Regular cardiac myocyte (primary cell): ENCODE results near the gene DHRS1. TPM values are rescaled to one million over a fixed set of nuclear protein-coding genes. Genes with fewer than 3 reads are reported as not detected.

Experiments used
- total RNA-seq: library from RNA; depleted of rRNA; stranded (reverse); fragments of >200 nt; gene quantifications from 2 replicates; pipeline ENCODE4 v1.2.3, GENCODE V29; 2014

Gene DHRS1
- total RNA-seq: 9.0 and 9.9 TPM in 2 replicates

GRCh38 chr14:24299255-24300191 is at the start of gene DHRS1, which contains the start of gene NOP9:
Gene DHRS1, minus strand, starts transcription at chr14:24299780. Its CDS starts 674 bp downstream, at chr14:24299106.
Gene NOP9, plus strand, starts transcription at chr14:24299850. Its CDS starts 105 bp downstream, at chr14:24299955.

DNA sequence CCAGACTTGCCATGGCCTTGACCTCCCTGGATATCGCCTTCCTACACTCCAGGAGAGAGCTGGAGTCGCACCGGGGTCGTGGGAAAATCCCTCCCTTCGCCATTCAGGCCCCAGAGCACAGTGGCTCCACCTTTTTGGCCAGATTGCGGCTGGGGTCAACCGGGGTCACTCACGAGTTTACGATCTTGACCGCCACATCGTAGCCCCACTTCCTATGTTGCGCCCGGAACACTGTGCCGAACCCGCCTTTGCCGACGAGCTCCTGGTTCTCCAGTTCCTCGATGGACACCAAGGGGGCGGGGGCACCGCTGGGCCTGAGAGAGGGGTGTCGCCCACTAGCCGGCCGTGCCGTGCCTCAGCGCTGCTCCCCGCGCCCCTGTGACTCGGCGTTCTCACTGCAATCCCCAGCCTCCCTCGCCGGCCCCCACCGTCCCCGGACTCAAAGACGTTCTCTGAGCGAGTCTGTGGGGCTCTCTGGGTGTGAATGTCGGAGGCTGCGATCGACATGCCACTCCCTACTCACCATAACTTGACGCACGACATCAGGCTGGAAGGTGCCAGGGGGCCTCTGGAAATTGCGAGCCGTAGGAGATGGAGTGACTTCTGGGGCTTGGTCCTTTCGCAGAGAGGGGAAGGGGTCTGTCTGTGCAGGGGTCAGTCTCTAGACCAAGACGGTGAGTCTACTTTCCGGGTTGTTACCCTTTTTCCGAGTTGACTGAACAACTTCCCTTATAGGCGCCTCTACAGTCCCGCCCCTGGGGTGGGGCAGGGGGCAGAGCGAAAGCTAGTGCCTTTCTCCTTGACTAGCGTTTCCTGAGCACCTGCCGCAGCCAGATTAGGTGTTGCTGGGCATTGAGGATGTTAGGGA is 39.9 kb upstream of the DHRS1 start, which contains the start of gene RIPK3:
TSS of gene RIPK3 (minus strand) at position 708 of the 868 bp plus-strand sequence. CDS start at position 543, 165 bp downstream.

DNA sequence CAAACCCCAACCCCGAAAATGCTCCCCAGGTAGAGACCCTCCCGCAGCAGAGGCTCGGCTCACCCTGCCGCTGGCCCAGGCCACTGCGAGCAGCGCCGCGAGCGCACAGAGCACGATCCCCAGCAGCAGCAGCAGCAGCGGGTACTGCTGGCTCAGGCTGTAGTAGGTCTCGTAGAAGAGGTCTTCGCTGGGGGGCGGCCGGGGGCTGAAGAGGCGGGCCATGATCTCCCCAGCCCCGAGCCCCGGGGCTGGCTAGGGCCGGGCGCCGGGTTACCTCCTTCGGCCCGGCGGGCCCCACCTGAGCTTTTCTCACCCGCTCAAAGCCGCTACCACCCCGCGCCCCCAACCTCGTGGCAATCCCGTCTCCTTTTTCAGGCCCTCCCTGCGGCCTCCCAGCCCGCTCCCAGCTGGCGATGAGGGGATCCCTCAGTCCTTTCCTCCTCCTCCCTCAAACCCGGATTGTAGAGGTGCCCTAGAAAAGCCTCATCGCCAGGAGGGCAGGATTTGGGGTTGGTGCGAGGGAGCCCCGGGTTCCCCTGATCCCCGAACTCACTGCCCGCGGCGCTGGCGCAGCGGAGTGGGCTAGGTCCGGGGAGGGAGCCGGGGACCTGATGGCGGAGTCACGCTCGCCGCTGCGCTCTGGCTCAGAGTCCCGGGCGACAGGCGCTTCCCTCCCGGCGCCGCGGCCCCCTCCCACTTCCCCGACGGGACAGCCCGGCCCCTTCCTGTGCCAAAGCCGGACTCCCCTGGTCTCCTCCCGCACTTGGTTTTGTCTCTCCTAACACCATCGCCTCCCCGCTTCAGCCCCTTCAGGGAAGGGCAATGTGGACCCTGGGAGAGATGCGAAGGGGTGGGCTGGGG is 35.1 kb upstream of the DHRS1 start, which contains the start of gene ADCY4:
TSS of gene ADCY4 (minus strand) at position 641 of the 861 bp plus-strand sequence. CDS start at position 222, 419 bp downstream.

GRCh38 chr14:24310646-24311604 is 11.3 kb upstream of the DHRS1 start, which contains the start of gene LTB4R:
Gene LTB4R, plus strand, starts transcription at chr14:24311502. Its CDS starts 4,150 bp downstream, at chr14:24315652.

DNA sequence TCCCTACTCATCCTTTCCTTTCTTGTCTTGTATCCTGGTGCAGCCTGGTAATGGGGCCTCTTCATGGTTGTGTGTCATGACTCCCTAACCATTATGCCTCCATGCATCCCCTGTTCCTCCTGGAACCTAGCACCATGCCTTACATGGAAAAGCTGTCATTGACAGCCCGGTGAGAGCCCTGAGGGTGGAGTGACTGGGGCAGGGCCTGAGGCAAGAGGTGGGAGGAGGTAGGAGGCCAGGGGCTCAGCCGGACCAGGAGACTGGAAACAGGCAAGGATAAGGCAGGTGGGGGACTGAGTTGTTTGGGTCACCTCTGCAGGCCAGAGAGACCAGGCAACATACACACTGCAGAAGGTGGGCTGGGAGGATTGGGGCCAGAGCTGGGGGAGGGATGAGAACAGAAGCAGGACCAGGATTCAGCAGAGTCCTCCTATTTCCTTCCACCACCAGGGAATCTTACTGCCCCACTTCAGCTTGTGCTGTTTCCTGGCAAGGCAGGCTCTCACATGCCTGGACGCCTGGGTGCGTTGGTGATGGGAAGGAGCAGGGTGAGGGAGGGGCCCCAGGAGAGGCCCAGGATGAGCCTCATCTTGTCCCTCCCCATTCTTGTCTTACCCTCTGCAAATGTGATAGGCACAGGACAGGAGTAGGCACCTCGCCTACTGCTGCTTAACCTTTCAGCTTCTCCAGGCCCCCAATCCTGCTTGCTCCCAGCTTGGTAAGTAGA is 10.1 kb upstream of the DHRS1 start, which contains the start of gene LTB4R2:
TSS of gene LTB4R2 (plus strand) at position 603 of the 727 bp plus-strand sequence. CDS start 525 bp downstream, outside the sequence.

GRCh38 chr14:24307575-24308341 is 8.2 kb upstream of the DHRS1 start, which contains the start of gene CIDEB:
Gene CIDEB, minus strand, starts transcription at chr14:24307977. Its CDS starts 119 bp downstream, at chr14:24307858.

GRCh38 chr14:24271134-24271833 is 28.3 kb downstream of the DHRS1 start, which contains the start of gene RABGGTA:
Gene RABGGTA, minus strand, starts transcription at chr14:24271597. Its CDS starts 482 bp downstream, at chr14:24271115.

DNA sequence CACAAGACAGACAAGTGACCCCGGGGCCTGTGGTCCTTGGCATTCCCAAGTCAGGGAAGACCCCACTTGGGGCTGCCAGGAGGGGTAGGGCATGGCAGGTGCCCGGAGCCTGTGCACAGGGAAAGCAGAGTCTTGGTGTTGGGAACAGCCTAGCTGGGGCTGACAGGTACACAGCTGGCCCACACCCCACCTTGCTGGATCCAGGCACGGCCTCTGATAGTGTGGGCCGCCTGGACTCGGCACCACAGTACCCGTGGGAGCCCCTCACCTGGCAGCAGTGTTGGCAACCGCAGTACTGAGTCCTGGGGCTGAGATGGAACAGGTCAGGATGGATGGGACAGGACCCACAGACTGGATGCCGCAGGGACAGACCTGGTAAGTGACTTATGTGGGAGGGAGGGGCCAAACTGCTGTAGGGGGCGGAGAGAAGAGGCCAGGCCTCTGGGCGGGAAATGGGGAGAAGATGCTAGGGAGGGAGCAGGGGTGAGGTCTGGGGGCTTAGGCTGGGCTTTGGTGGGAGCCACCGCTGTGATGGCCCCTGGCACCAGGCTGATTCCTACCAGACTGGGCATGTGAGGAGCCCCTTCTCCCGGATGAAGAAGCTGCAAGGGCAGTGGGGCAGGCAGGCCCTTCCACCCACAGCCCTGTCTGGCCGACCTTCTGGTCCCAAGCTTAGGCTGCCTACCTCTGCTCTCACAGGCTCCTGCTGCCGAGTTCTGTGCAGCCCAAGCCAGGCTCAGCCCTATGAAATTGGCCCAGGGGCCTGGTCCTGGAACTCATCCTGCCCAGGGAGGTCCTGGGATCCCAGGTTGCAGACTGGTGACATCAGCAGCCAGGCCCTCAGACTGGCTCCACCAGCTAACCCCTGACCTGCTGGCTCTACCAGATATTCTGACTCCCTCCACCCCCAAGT is 36.5 kb downstream of the DHRS1 start, which contains the start of gene TGM1:
TSS of gene TGM1 (minus strand) at position 357 of the 913 bp plus-strand sequence. CDS start 825 bp downstream, outside the sequence.

Other genes with a start within 250 kb of the DHRS1 start
- not detected in 2 replicates for gene CARMIL3, start 247.8 kb downstream of the DHRS1 start, total RNA-seq
- not detected in 2 replicates for gene CPNE6, start 228.2 kb downstream of the DHRS1 start, total RNA-seq
- 13.4 and 17.2 TPM in 2 replicates for gene PCK2, start 205.5 kb downstream of the DHRS1 start, total RNA-seq
- 50.6 and 56.1 TPM in 2 replicates for gene DCAF11, start 185.0 kb downstream of the DHRS1 start, total RNA-seq
- gene NRL, start 184.8 kb downstream of the DHRS1 start, total RNA-seq: 0.56 and 0.77 TPM in 2 replicates
- gene FITM1, start 169.1 kb downstream of the DHRS1 start, total RNA-seq: not detected in 2 replicates
- gene PSME1, start 163.6 kb downstream of the DHRS1 start, total RNA-seq: 69.4 and 88.5 TPM in 2 replicates
- gene EMC9, start 158.2 kb downstream of the DHRS1 start, total RNA-seq: 20.6 and 31.1 TPM in 2 replicates
- gene PSME2, start 153.2 kb downstream of the DHRS1 start, total RNA-seq: 81.5 and 136 TPM in 2 replicates
- gene RNF31, start 152.3 kb downstream of the DHRS1 start, total RNA-seq: 22.6 and 28.8 TPM in 2 replicates
- gene IRF9, start 138.5 kb downstream of the DHRS1 start, total RNA-seq: 55.5 and 58.9 TPM in 2 replicates
- 0.56 and 0.77 TPM in 2 replicates for gene REC8, start 127.7 kb downstream of the DHRS1 start, total RNA-seq
- 26.5 and 79.8 TPM in 2 replicates for gene IPO4, start 111.0 kb downstream of the DHRS1 start, total RNA-seq
- gene TM9SF1, start 104.3 kb downstream of the DHRS1 start, total RNA-seq: 78.4 and 80.1 TPM in 2 replicates
- gene TSSK4, start 94.1 kb downstream of the DHRS1 start, total RNA-seq: under 0.01 TPM in 1 of 2 replicates, not detected in the other
- 23.4 and 25.1 TPM in 2 replicates for gene CHMP4A, start 86.3 kb downstream of the DHRS1 start, total RNA-seq
- 15.9 and 18.0 TPM in 2 replicates for gene MDP1, start 83.7 kb downstream of the DHRS1 start, total RNA-seq
- 142 and 224 TPM in 2 replicates for gene NEDD8, start 67.4 kb downstream of the DHRS1 start, total RNA-seq
- gene GMPR2, start 66.9 kb downstream of the DHRS1 start, total RNA-seq: 63.6 and 103 TPM in 2 replicates
- 48.3 and 58.3 TPM in 2 replicates for gene TINF2, start 57.2 kb downstream of the DHRS1 start, total RNA-seq
- gene TGM1, start 36.6 kb downstream of the DHRS1 start, total RNA-seq: 0.19 and 0.85 TPM in 2 replicates
- gene RABGGTA, start 28.2 kb downstream of the DHRS1 start, total RNA-seq: 24.0 and 28.0 TPM in 2 replicates
- gene NOP9, start 70 bp upstream of the DHRS1 start, total RNA-seq: 19.7 and 34.7 TPM in 2 replicates
- 1.5 and 1.7 TPM in 2 replicates for gene CIDEB, start 8.2 kb upstream of the DHRS1 start, total RNA-seq
- gene LTB4R2, start 10.4 kb upstream of the DHRS1 start, total RNA-seq: 1.3 and 3.1 TPM in 2 replicates
- 1.5 and 1.7 TPM in 2 replicates for gene LTB4R, start 11.7 kb upstream of the DHRS1 start, total RNA-seq
- gene ADCY4, start 35.3 kb upstream of the DHRS1 start, total RNA-seq: 5.6 and 15.5 TPM in 2 replicates
- gene RIPK3, start 40.2 kb upstream of the DHRS1 start, total RNA-seq: 0.19 and 0.56 TPM in 2 replicates
- 30.3 and 71.0 TPM in 2 replicates for gene NFATC4, start 68.4 kb upstream of the DHRS1 start, total RNA-seq
- gene NYNRIN, start 99.2 kb upstream of the DHRS1 start, total RNA-seq: 3.5 and 6.8 TPM in 2 replicates
- 1.5 and 5.9 TPM in 2 replicates for gene CBLN3, start 129.9 kb upstream of the DHRS1 start, total RNA-seq
- 45.6 and 53.8 TPM in 2 replicates for gene KHNYN, start 130.2 kb upstream of the DHRS1 start, total RNA-seq
- 8.2 and 10.4 TPM in 2 replicates for gene SDR39U1, start 143.0 kb upstream of the DHRS1 start, total RNA-seq
- gene CMA1, start 208.5 kb upstream of the DHRS1 start, total RNA-seq: not detected in 2 replicates